HG02884 (cell line): Measurements from ENCODE around the gene MYOM3.

Experiments used
- ATAC-seq: cut with Tn5 transposase; IDR thresholded peaks from one replicate; pipeline ENCODE4 v1.9.1; 2021; ENCODE audit warnings: mild to moderate bottlenecking, moderate library complexity; ENCODE audit not compliant: unreplicated experiment

Gene MYOM3

GRCh38 chr1:24117132-24117531 is 5.2 kb upstream of the MYOM3 start:
- no peak for ATAC-seq

GRCh38 chr1:24114753-24115152 is 2.8 kb upstream of the MYOM3 start:
- no peak for ATAC-seq

- ATAC-seq = no peak
Observed at GRCh38 chr1:24113641-24114033, 1.7 kb upstream of the MYOM3 start.

- ATAC-seq = no peak
Observed at GRCh38 chr1:24111262-24111995, 506 bp downstream of the MYOM3 start.

- ATAC-seq = no peak
Observed at GRCh38 chr1:24110642-24111261, 1.2 kb downstream of the MYOM3 start.

GRCh38 chr1:24109686-24110475 is 2.1 kb downstream of the MYOM3 start:
- ATAC-seq = no peak

- no peak for ATAC-seq
Observed at GRCh38 chr1:24109166-24109483, 2.8 kb downstream of the MYOM3 start.

- no peak for ATAC-seq
Observed at GRCh38 chr1:24108334-24109165, 3.4 kb downstream of the MYOM3 start.

GRCh38 chr1:24107462-24108138 is 4.3 kb downstream of the MYOM3 start:
- ATAC-seq = no peak

GRCh38 chr1:24105368-24106160 is 6.4 kb downstream of the MYOM3 start:
- no peak for ATAC-seq

- no peak for ATAC-seq
Observed at GRCh38 chr1:24104854-24105253, 7.1 kb downstream of the MYOM3 start.

- no peak for ATAC-seq
Observed at GRCh38 chr1:24103879-24104278, 8.1 kb downstream of the MYOM3 start.

- ATAC-seq = no peak
Observed at GRCh38 chr1:24103408-24103807, 8.5 kb downstream of the MYOM3 start.

GRCh38 chr1:24102961-24103360 is 9.0 kb downstream of the MYOM3 start:
- no peak for ATAC-seq

- no peak for ATAC-seq
Observed at GRCh38 chr1:24101796-24102586, 9.9 kb downstream of the MYOM3 start.

GRCh38 chr1:24100945-24101737 is 10.8 kb downstream of the MYOM3 start:
- no peak for ATAC-seq

GRCh38 chr1:24098943-24099638 is 12.8 kb downstream of the MYOM3 start:
- no peak for ATAC-seq

GRCh38 chr1:24098102-24098501 is 13.8 kb downstream of the MYOM3 start:
- no peak for ATAC-seq
